Astrocyte (in vitro differentiated cells and primary cell): ENCODE measurements around the gene EXPH5. TPM values are rescaled to one million over a fixed set of nuclear protein-coding genes. Genes with fewer than 3 reads are reported as not detected.
A peak's percentile ranks its signal among the peaks of the same experiment; 100 is the strongest.

ENCODE experiments used
- DNase-seq: peaks from one replicate; pipeline ENCODE4 v3.0.0-alpha.2; 2010; ENCODE audit warnings: low read depth
- FAIRE-seq: peaks from 2 replicates; lab custom pipeline; 2011; peaks lifted over from hg19 to GRCh38; lab: Jason Lieb, UNC
- H2AFZ ChIP-seq: 2 replicates; pipeline ENCODE4 v1.6.0; 2012; ENCODE audit warnings: low read depth, low read length, inconsistent platforms
- H3K27ac ChIP-seq: 2 replicates; pipeline ENCODE4 v1.5.1; 2011; ENCODE audit warnings: low read depth, low read length, inconsistent platforms
- H3K27me3 ChIP-seq: 2 replicates; pipeline ENCODE4 v1.6.0; 2011; ENCODE audit warnings: low read length, inconsistent platforms; ENCODE audit not compliant: insufficient read depth
- H3K36me3 ChIP-seq: 2 replicates; pipeline ENCODE4 v1.5.1; 2011; ENCODE audit warnings: low read length, inconsistent platforms; ENCODE audit not compliant: insufficient read depth
- H3K4me1 ChIP-seq: 2 replicates; pipeline ENCODE4 v1.5.1; 2011; ENCODE audit warnings: low read length, inconsistent platforms; ENCODE audit not compliant: insufficient read depth
- H3K4me2 ChIP-seq: 2 replicates; pipeline ENCODE4 v1.6.0; 2012; ENCODE audit warnings: low read length, inconsistent platforms
- H3K4me3 ChIP-seq: 2 replicates; pipeline ENCODE4 v1.5.1; 2011; ENCODE audit warnings: low read depth, mild to moderate bottlenecking, low read length, inconsistent platforms; ENCODE audit not compliant: insufficient read depth
- H3K79me2 ChIP-seq: 2 replicates; pipeline ENCODE4 v1.6.0; 2012; ENCODE audit warnings: mild to moderate bottlenecking, low read length, inconsistent platforms; ENCODE audit not compliant: insufficient read depth
- H3K9ac ChIP-seq: 2 replicates; pipeline ENCODE4 v1.6.0; 2012; ENCODE audit warnings: mild to moderate bottlenecking, low read length, inconsistent platforms
- H3K9me3 ChIP-seq: 2 replicates; pipeline ENCODE4 v1.5.1; 2012; ENCODE audit warnings: low read depth, mild to moderate bottlenecking, low read length, inconsistent platforms; ENCODE audit not compliant: insufficient read depth
- H4K20me1 ChIP-seq: 2 replicates; pipeline ENCODE4 v1.6.0; 2012; ENCODE audit warnings: low read length, inconsistent platforms; ENCODE audit not compliant: insufficient read depth
- H3K27ac Mint-ChIP-seq: one replicate; pipeline ENCODE4 v1.8.0; 2021; ENCODE audit warnings: mild to moderate bottlenecking, mixed read lengths; ENCODE audit not compliant: unreplicated experiment
- H3K27me3 Mint-ChIP-seq: one replicate; pipeline ENCODE4 v1.8.0; 2021; ENCODE audit warnings: low read depth, mixed read lengths; ENCODE audit not compliant: unreplicated experiment
- H3K36me3 Mint-ChIP-seq: one replicate; pipeline ENCODE4 v1.8.0; 2021; ENCODE audit warnings: low read depth, mixed read lengths; ENCODE audit not compliant: unreplicated experiment
- H3K4me1 Mint-ChIP-seq: one replicate; pipeline ENCODE4 v1.8.0; 2021; ENCODE audit warnings: low read depth, mixed read lengths; ENCODE audit not compliant: unreplicated experiment
- H3K4me3 Mint-ChIP-seq: one replicate; pipeline ENCODE4 v1.8.0; 2021; ENCODE audit warnings: mild to moderate bottlenecking, moderate library complexity, mixed read lengths; ENCODE audit not compliant: unreplicated experiment
- H3K9me3 Mint-ChIP-seq: one replicate; pipeline ENCODE4 v1.8.0; 2021; ENCODE audit warnings: mild to moderate bottlenecking, mixed read lengths; ENCODE audit not compliant: unreplicated experiment
- CTCF ChIP-seq: IDR thresholded peaks from 2 replicates; pipeline ENCODE4 v1.5.1; 2011; ENCODE audit warnings: low read depth, mild to moderate bottlenecking, inconsistent platforms, low read length, moderate library complexity; ENCODE audit not compliant: insufficient read depth
- EZH2 ChIP-seq: IDR thresholded peaks from 2 replicates; pipeline ENCODE4 v1.6.1; 2012; ENCODE audit warnings: mild to moderate bottlenecking, low read length, inconsistent platforms; ENCODE audit not compliant: insufficient read depth
- total RNA-seq: library from RNA; stranded (reverse); gene quantifications from 2 replicates; pipeline ENCODE4 v1.2.1, GENCODE V29; 2021

EXPH5 gene
- total RNA-seq, 1 donor from 2014 or later = 7.9 TPM

DNA sequence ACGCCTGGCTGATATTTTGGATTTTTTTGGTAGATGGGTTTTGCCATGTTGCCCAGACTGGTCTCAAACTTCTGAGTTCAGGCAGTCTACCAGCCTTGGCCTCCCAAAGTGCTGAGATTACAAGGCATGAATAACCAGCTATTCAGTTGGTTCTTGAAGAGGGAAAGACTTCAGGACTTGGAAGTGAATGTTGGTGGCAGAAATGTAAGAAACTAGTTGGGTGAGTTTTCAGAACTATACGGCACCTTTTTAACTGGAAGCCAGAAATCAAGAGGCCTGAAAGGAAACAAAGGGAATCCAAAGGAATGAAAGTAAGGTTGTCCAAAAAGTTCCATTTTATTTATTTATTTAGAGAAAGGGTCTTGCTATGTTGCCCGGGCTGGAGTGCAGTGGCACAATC is 98.2 kb downstream of the EXPH5 start:
- peaks cover 3% of the 10 kb centered on the region for H3K36me3 ChIP-seq
- no peak for FAIRE-seq
- H3K27me3 Mint-ChIP-seq = no peaks in the 10 kb centered on the region
- no peak for DNase-seq
- no peaks in the 10 kb centered on the region for H3K27me3 ChIP-seq
- no peak overlapping the region for H3K4me3 ChIP-seq
- no peaks in the 10 kb centered on the region for H3K36me3 Mint-ChIP-seq
- H2AFZ ChIP-seq = no peak overlapping the region
- no peak overlapping the region for H3K4me2 ChIP-seq
- no peaks in the 10 kb centered on the region for H3K9me3 Mint-ChIP-seq
- peaks cover 48% of the 10 kb centered on the region for H3K79me2 ChIP-seq
- H3K4me1 ChIP-seq = peaks cover 11% of the 10 kb centered on the region
- peaks cover 6% of the 10 kb centered on the region for H3K4me1 Mint-ChIP-seq
- no peaks in the 10 kb centered on the region for H3K9me3 ChIP-seq
- no peak overlapping the region for H3K4me3 Mint-ChIP-seq
- H4K20me1 ChIP-seq = no peaks in the 10 kb centered on the region
- H3K27ac Mint-ChIP-seq = no peak overlapping the region
- no peak overlapping the region for H3K9ac ChIP-seq
- no peak for TF ChIP-seq EZH2
- TF ChIP-seq CTCF = no peak
- no peak overlapping the region for H3K27ac ChIP-seq

- peaks cover 6% of the 10 kb centered on the region for H3K4me1 Mint-ChIP-seq
- Histone ChIP-seq H4K20me1 (no peaks in the 10 kb centered on the region), H3K27me3 (no peaks in the 10 kb centered on the region), H3K9me3 (no peaks in the 10 kb centered on the region), H3K9ac (no peak overlapping the region), H3K36me3 (peaks cover 3% of the 10 kb centered on the region), H3K79me2 (peaks cover 48% of the 10 kb centered on the region), H3K4me3 (no peak overlapping the region), H3K4me2 (no peak overlapping the region), H2AFZ (no peak overlapping the region), H3K4me1 (peaks cover 11% of the 10 kb centered on the region), H3K27ac (no peak overlapping the region)
- no peak overlapping the region for H3K4me3 Mint-ChIP-seq
- DNase-seq (no peak), FAIRE-seq (peak; percentile 13)
- H3K36me3 Mint-ChIP-seq = peaks cover 1% of the 10 kb centered on the region
- H3K27me3 Mint-ChIP-seq = no peaks in the 10 kb centered on the region
- TF ChIP-seq EZH2 (no peak), CTCF (no peak)
- no peaks in the 10 kb centered on the region for H3K9me3 Mint-ChIP-seq
- H3K27ac Mint-ChIP-seq = no peak overlapping the region
Measured at GRCh38 chr11:108494182-108494581, 99.4 kb downstream of the EXPH5 start.

GRCh38 chr11:108491936-108492335 is 101.6 kb downstream of the EXPH5 start:
- Histone ChIP-seq H3K27me3 (no peaks in the 10 kb centered on the region), H3K4me2 (no peak overlapping the region), H3K9ac (no peak overlapping the region), H3K79me2 (peaks cover 46% of the 10 kb centered on the region), H3K4me1 (peaks cover 6% of the 10 kb centered on the region), H4K20me1 (no peaks in the 10 kb centered on the region), H3K4me3 (no peak overlapping the region), H2AFZ (no peak overlapping the region), H3K9me3 (no peaks in the 10 kb centered on the region), H3K36me3 (peaks cover 3% of the 10 kb centered on the region), H3K27ac (no peak overlapping the region)
- DNase-seq = no peak
- H3K4me1 Mint-ChIP-seq = peaks cover 6% of the 10 kb centered on the region
- no peak overlapping the region for H3K27ac Mint-ChIP-seq
- FAIRE-seq = no peak
- peaks cover 6% of the 10 kb centered on the region for H3K36me3 Mint-ChIP-seq
- TF ChIP-seq EZH2 (no peak), CTCF (no peak)
- no peak overlapping the region for H3K4me3 Mint-ChIP-seq
- no peaks in the 10 kb centered on the region for H3K9me3 Mint-ChIP-seq
- no peaks in the 10 kb centered on the region for H3K27me3 Mint-ChIP-seq
